Astrocyte (in vitro differentiated cells and primary cell): ENCODE data around the gene KPNA4. TPM values are rescaled to one million over a fixed set of nuclear protein-coding genes. Genes with fewer than 3 reads are reported as not detected.
"Not testable (repeated sequence)": the region's sequence is repeated elsewhere in the genome, so short reads cannot be mapped to it uniquely, and the experiment has no call there.

Experiments used
- DNase-seq: peaks from one replicate; pipeline ENCODE4 v3.0.0-alpha.2; 2010; ENCODE audit warnings: low read depth
- FAIRE-seq: peaks from 2 replicates; lab custom pipeline; 2011; peaks lifted over from hg19 to GRCh38; lab: Jason Lieb, UNC
- H2AFZ ChIP-seq: 2 replicates; pipeline ENCODE4 v1.6.0; 2012; ENCODE audit warnings: low read depth, low read length, inconsistent platforms
- H3K27ac ChIP-seq: 2 replicates; pipeline ENCODE4 v1.5.1; 2011; ENCODE audit warnings: low read depth, low read length, inconsistent platforms
- H3K27me3 ChIP-seq: 2 replicates; pipeline ENCODE4 v1.6.0; 2011; ENCODE audit warnings: low read length, inconsistent platforms; ENCODE audit not compliant: insufficient read depth
- H3K36me3 ChIP-seq: 2 replicates; pipeline ENCODE4 v1.5.1; 2011; ENCODE audit warnings: low read length, inconsistent platforms; ENCODE audit not compliant: insufficient read depth
- H3K4me1 ChIP-seq: 2 replicates; pipeline ENCODE4 v1.5.1; 2011; ENCODE audit warnings: low read length, inconsistent platforms; ENCODE audit not compliant: insufficient read depth
- H3K4me2 ChIP-seq: 2 replicates; pipeline ENCODE4 v1.6.0; 2012; ENCODE audit warnings: low read length, inconsistent platforms
- H3K4me3 ChIP-seq: 2 replicates; pipeline ENCODE4 v1.5.1; 2011; ENCODE audit warnings: low read depth, mild to moderate bottlenecking, low read length, inconsistent platforms; ENCODE audit not compliant: insufficient read depth
- H3K79me2 ChIP-seq: 2 replicates; pipeline ENCODE4 v1.6.0; 2012; ENCODE audit warnings: mild to moderate bottlenecking, low read length, inconsistent platforms; ENCODE audit not compliant: insufficient read depth
- H3K9ac ChIP-seq: 2 replicates; pipeline ENCODE4 v1.6.0; 2012; ENCODE audit warnings: mild to moderate bottlenecking, low read length, inconsistent platforms
- H3K9me3 ChIP-seq: 2 replicates; pipeline ENCODE4 v1.5.1; 2012; ENCODE audit warnings: low read depth, mild to moderate bottlenecking, low read length, inconsistent platforms; ENCODE audit not compliant: insufficient read depth
- H4K20me1 ChIP-seq: 2 replicates; pipeline ENCODE4 v1.6.0; 2012; ENCODE audit warnings: low read length, inconsistent platforms; ENCODE audit not compliant: insufficient read depth
- H3K27ac Mint-ChIP-seq: one replicate; pipeline ENCODE4 v1.8.0; 2021; ENCODE audit warnings: mild to moderate bottlenecking, mixed read lengths; ENCODE audit not compliant: unreplicated experiment
- H3K27me3 Mint-ChIP-seq: one replicate; pipeline ENCODE4 v1.8.0; 2021; ENCODE audit warnings: low read depth, mixed read lengths; ENCODE audit not compliant: unreplicated experiment
- H3K36me3 Mint-ChIP-seq: one replicate; pipeline ENCODE4 v1.8.0; 2021; ENCODE audit warnings: low read depth, mixed read lengths; ENCODE audit not compliant: unreplicated experiment
- H3K4me1 Mint-ChIP-seq: one replicate; pipeline ENCODE4 v1.8.0; 2021; ENCODE audit warnings: low read depth, mixed read lengths; ENCODE audit not compliant: unreplicated experiment
- H3K4me3 Mint-ChIP-seq: one replicate; pipeline ENCODE4 v1.8.0; 2021; ENCODE audit warnings: mild to moderate bottlenecking, moderate library complexity, mixed read lengths; ENCODE audit not compliant: unreplicated experiment
- H3K9me3 Mint-ChIP-seq: one replicate; pipeline ENCODE4 v1.8.0; 2021; ENCODE audit warnings: mild to moderate bottlenecking, mixed read lengths; ENCODE audit not compliant: unreplicated experiment
- CTCF ChIP-seq: IDR thresholded peaks from 2 replicates; pipeline ENCODE4 v1.5.1; 2011; ENCODE audit warnings: low read depth, mild to moderate bottlenecking, inconsistent platforms, low read length, moderate library complexity; ENCODE audit not compliant: insufficient read depth
- EZH2 ChIP-seq: IDR thresholded peaks from 2 replicates; pipeline ENCODE4 v1.6.1; 2012; ENCODE audit warnings: mild to moderate bottlenecking, low read length, inconsistent platforms; ENCODE audit not compliant: insufficient read depth
- total RNA-seq: library from RNA; stranded (reverse); gene quantifications from 2 replicates; pipeline ENCODE4 v1.2.1, GENCODE V29; 2021

KPNA4 gene
- total RNA-seq, 1 donor from 2014 or later: 105 TPM

- FAIRE-seq (no peak), DNase-seq (no peak)
- Mint-ChIP-seq H3K4me3 (no peak overlapping the region), H3K9me3 (no peaks in the 10 kb centered on the region), H3K27me3 (no peaks in the 10 kb centered on the region), H3K4me1 (no peaks in the 10 kb centered on the region), H3K36me3 (peaks cover 3% of the 10 kb centered on the region), H3K27ac (no peak overlapping the region)
- Histone ChIP-seq H3K27me3 (no peaks in the 10 kb centered on the region), H3K36me3 (no peaks in the 10 kb centered on the region), H3K9me3 (no peaks in the 10 kb centered on the region), H3K4me3 (no peak overlapping the region), H3K4me1 (no peaks in the 10 kb centered on the region), H3K27ac (no peak overlapping the region), H3K79me2 (no peaks in the 10 kb centered on the region), H3K9ac (no peak overlapping the region), H4K20me1 (no peaks in the 10 kb centered on the region), H2AFZ (no peak overlapping the region), H3K4me2 (no peak overlapping the region)
- TF ChIP-seq CTCF (no peak), EZH2 (no peak)
Measured at GRCh38 chr3:160574636-160575035, 9.3 kb upstream of the KPNA4 start.

GRCh38 chr3:160573955-160574525 is 8.7 kb upstream of the KPNA4 start:
- H3K4me2 ChIP-seq, DNase-seq, H3K27me3 ChIP-seq, H4K20me1 ChIP-seq, H3K27ac Mint-ChIP-seq, H3K27ac ChIP-seq, H3K36me3 ChIP-seq, H3K9me3 ChIP-seq, H3K27me3 Mint-ChIP-seq, H2AFZ ChIP-seq, H3K9ac ChIP-seq, H3K4me1 Mint-ChIP-seq, H3K9me3 Mint-ChIP-seq, H3K36me3 Mint-ChIP-seq, FAIRE-seq, H3K4me3 ChIP-seq, H3K4me1 ChIP-seq, H3K4me3 Mint-ChIP-seq, H3K79me2 ChIP-seq: not testable (repeated sequence)

- no peak for TF ChIP-seq CTCF
- TF ChIP-seq EZH2: no peak
- Histone ChIP-seq H4K20me1 (no peaks in the 10 kb centered on the region), H3K4me1 (no peaks in the 10 kb centered on the region), H3K27ac (no peak overlapping the region), H3K79me2 (peaks cover 21% of the 10 kb centered on the region), H2AFZ (no peak overlapping the region), H3K36me3 (no peaks in the 10 kb centered on the region), H3K4me2 (no peak overlapping the region), H3K9ac (no peak overlapping the region), H3K9me3 (no peaks in the 10 kb centered on the region), H3K27me3 (no peaks in the 10 kb centered on the region), H3K4me3 (no peak overlapping the region)
- Mint-ChIP-seq H3K4me1 (peaks cover 7% of the 10 kb centered on the region), H3K9me3 (no peaks in the 10 kb centered on the region), H3K4me3 (no peak overlapping the region), H3K27ac (no peak overlapping the region), H3K36me3 (peaks cover 7% of the 10 kb centered on the region), H3K27me3 (no peaks in the 10 kb centered on the region)
- FAIRE-seq: no peak
- DNase-seq: peak; percentile 17
Measured at GRCh38 chr3:160569894-160570652, 4.7 kb upstream of the KPNA4 start.
